ENCODE results near the gene ROBO2.

The ROBO2 gene

GRCh38 chr3:77052051-77052501 lies 12.2 kb downstream of the ROBO2 start:
- DNase-seq = peak; percentile 43

DNA sequence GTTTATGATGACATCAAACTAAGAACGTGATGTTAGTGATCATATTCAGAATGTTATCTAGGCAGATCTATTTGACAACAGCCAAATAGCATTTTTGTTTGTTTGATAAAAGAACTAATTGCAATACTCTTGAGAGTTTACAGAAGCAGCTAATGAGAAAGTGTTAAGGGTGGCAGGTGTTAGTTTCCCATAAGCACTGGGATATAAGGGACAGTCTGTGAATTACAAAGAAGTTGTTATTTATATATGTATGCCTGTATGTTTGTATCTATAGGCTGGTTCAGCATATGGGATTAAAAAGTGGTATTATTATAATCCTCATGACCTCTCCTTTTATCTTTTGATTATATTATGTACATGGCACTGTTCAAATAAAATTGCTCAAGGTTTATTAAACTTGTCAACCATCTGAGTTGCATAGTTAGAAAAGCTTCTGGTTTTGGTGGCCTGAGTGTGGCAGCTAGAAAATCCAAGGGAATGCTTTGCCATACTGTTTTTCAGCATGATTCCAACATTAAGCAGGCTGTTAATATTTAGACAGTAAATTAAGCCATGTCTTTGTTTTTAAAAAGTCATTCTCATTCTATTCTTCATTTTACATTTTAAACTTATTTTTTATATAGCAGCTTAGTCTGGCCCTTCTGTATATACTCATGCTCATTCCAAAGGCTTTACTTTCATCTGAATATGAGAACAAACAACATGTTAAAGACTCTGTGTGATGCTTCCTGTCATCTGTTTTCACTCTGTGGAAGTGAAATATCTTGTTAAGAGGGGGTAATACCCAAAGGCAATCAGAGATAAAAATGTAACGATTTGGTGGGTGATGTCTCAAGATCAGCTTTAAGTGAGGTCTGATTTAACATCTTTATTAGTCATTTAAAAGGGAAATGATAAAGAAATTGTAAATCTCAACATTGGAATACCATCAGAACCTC lies 13.1 kb downstream of the ROBO2 start:
- peak; percentile 42 for DNase-seq

DNA sequence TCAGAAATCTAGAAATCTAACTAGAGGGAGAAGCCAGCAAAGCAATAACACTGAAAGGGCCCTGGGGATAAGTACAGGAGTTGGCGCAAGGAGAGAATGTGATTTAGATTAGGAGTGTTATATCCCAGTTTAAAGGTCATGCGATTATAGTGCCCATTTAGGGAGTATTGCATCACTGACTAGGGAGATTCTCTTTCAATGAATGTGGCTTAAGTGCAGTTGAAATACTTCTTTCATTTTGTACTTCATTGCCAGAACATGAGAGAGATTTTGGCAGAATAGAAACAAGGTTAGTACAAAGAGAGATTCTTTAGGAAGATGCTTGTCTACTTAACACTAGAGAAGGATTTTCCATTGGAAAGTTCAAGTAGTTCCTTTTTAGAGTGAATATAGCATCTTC lies 13.9 kb downstream of the ROBO2 start:
- DNase-seq = no peak

GRCh38 chr3:77055841-77056341 lies 16.0 kb downstream of the ROBO2 start:
- no peak for DNase-seq

DNA sequence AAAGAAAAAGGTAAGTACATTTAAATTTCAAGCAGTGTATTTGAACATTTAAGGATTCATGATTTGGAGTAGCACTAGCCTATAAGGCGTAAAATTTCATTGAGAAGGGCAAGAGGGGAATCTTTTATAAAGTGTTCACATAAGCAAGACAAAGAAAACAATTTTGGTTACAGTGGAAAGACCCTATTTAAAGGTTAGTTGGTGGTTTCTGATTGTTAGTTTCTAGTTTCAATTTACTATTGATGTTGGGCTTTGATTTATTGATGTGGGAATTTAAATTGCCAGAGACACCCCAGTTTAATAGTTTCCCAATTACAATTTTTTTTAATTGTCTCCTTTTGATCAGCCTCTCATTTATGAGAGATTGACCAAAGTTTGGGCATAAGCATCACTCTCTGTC lies 19.5 kb downstream of the ROBO2 start:
- DNase-seq = no peak

- DNase-seq = no peak
Observed at GRCh38 chr3:77063423-77063822, 23.5 kb downstream of the ROBO2 start.

DNA sequence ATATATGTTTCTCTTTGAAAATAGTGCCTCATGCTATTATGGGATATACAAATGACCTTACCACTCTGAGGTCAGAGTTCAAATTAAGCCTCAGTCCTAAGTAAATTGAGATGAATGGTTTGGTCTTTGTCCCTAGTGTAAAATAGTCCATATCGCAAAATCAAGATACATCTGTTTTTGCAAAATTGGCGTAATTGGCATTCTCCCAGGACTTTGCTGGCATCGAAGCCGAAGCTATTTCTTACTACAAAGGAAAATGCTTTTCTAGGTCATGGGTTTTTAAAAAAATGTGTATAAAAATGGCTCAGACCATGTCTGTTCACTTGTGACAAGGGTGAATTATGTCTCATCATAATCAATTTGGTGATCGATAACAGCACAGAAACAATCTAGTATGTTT lies 25.9 kb downstream of the ROBO2 start:
- no peak for DNase-seq

GRCh38 chr3:77066829-77067228 lies 26.9 kb downstream of the ROBO2 start:
- no peak for DNase-seq

- DNase-seq = no peak
Observed at GRCh38 chr3:77068808-77069207, 28.9 kb downstream of the ROBO2 start.

DNA sequence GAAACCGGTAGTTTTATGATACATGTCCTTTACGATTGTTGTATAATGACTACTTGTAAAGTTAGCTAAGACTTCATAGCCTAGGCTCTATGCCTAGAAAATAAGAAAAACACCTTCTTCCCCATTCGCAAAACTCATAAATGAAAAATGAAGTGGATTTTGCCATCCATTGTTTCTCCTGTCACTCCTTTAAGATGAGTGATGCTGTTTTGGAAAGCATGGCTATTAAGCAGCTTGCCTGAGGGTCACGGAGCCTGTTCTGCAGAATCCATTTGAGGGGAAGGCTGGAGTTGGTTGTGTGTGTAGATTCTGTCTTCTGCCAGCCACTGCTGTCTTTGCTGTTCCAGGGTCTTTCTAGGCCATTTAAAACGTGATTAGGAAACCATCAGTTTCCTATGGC lies 31.5 kb downstream of the ROBO2 start:
- no peak for DNase-seq

GRCh38 chr3:77071809-77072208 lies 31.9 kb downstream of the ROBO2 start:
- DNase-seq = no peak

GRCh38 chr3:77072232-77072631 lies 32.3 kb downstream of the ROBO2 start:
- DNase-seq = no peak

DNA sequence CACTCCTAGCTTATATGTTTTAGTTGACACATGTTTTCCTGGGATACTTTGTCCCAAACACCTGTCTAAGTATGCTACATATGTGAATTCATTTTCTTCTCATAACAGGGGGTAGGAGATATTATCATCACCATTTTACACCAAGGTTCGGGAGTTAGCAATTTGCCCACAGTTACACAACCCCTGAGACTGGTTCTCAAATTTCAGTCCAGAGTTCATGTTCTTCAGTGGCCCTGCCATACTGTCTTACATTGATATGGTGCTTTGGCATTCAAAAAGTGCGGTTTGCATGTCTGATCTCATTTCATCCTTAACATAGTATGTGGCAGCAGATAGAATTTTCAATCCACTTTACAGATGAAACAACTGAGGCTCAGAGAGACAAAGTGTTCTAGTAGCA lies 38.4 kb downstream of the ROBO2 start:
- no peak for DNase-seq

- DNase-seq = no peak
Observed at GRCh38 chr3:77079988-77080610, 40.2 kb downstream of the ROBO2 start.

GRCh38 chr3:77081240-77081661 lies 41.4 kb downstream of the ROBO2 start:
- DNase-seq = peak; percentile 56

- DNase-seq = no peak
Observed at GRCh38 chr3:77084511-77084910, 44.6 kb downstream of the ROBO2 start.

- no peak for DNase-seq
Observed at GRCh38 chr3:77086408-77086807, 46.5 kb downstream of the ROBO2 start.

- no peak for DNase-seq
Observed at GRCh38 chr3:77091809-77092208, 51.9 kb downstream of the ROBO2 start.

DNA sequence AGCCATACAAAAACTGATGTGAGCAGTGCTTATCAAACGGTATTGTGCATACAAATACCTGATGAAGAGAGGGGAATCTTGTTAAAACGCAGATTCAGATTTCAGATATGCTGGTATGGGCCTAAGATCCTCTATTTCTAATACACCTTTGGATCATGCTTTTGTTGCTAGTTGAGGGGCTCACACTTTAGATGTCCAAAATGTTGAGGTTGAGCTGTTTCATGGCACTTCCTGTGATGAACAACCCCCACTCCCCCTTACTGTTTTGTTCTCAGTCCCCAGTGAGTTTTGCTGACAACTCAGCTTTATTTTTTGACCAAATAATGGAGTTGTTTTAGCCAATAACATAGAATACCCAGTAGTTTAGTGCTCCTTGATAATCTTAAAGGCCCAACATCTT lies 53.2 kb downstream of the ROBO2 start:
- no peak for DNase-seq

- DNase-seq = no peak
Observed at GRCh38 chr3:77096145-77096544, 56.2 kb downstream of the ROBO2 start.

DNA sequence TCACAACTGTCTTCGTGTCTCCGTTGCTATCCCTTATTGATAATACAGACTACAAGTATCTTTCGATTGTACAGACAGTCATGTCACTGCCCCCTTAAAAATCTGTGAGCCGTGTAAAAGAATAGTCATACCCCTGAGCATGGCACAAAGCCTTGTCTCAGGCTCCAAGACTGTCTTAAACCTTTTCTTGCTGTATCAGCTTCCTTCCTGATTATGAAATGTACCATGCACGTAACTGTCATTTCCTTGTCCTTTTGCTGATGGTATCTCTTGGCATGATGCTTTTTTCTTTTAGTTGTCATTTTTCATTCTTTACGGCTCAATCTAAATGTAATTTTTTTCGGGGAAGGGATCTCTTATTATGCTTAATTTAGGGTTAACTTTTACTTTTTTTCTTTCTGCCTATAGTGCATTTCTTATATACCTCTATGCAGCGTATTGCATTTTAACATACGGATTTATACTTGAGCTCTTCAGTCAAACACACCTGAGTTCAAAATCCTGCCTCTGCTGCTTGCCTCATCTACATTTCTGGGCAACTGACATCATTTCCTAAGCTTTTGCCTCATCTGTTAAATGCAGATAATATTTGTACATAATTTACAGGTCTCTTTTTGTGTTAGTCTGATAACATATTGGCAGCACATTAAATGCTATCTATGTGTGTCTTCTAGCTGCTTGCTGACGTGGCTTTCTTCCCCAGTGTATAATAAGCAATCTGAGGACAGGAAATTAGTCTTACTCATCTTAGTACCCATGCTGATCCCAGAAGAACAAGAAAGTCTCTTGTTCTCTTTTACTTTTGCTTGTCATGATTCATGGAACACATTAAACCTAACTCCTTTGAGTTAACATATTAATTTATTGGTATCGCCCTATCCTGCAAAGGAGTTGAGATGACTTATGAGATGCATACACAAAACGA lies 57.3 kb downstream of the ROBO2 start:
- DNase-seq = no peak

GRCh38 chr3:77102951-77103769 lies 63.3 kb downstream of the ROBO2 start:
- DNase-seq = no peak

All from NCI-H1105 (cell line).